GM21723 (cell line): ENCODE results near the gene NOL8.

Experiments used
- ATAC-seq: cut with Tn5 transposase; IDR thresholded peaks from one replicate; pipeline ENCODE4 v1.9.1; 2021; ENCODE audit warnings: mild to moderate bottlenecking, moderate library complexity; ENCODE audit not compliant: unreplicated experiment

NOL8 gene

GRCh38 chr9:92312887-92313623 is 12.1 kb downstream of the NOL8 start:
- ATAC-seq = no peak

GRCh38 chr9:92310562-92310961 is 14.6 kb downstream of the NOL8 start:
- ATAC-seq = no peak

- ATAC-seq = no peak
Observed at GRCh38 chr9:92308893-92309292, 16.3 kb downstream of the NOL8 start.

GRCh38 chr9:92300936-92301335 is 24.2 kb downstream of the NOL8 start:
- no peak for ATAC-seq

GRCh38 chr9:92299116-92299515 is 26.0 kb downstream of the NOL8 start:
- ATAC-seq = no peak

GRCh38 chr9:92298036-92298435 is 27.1 kb downstream of the NOL8 start:
- ATAC-seq = no peak

- no peak for ATAC-seq
Observed at GRCh38 chr9:92297611-92298010, 27.5 kb downstream of the NOL8 start.

- ATAC-seq = no peak
Observed at GRCh38 chr9:92295827-92296258, 29.3 kb downstream of the NOL8 start.

- ATAC-seq = no peak
Observed at GRCh38 chr9:92295240-92295790, 29.8 kb downstream of the NOL8 start.

GRCh38 chr9:92294297-92294676 is 30.9 kb downstream of the NOL8 start:
- ATAC-seq = no peak

- ATAC-seq = peak; percentile 93
Observed at GRCh38 chr9:92293452-92294296, 31.5 kb downstream of the NOL8 start, which contains the start of gene IARS1. Gene IARS1 (minus strand): TSS chr9:92293697. CDS start chr9:92289419, 4,278 bp downstream.

GRCh38 chr9:92293075-92293354 is 32.1 kb downstream of the NOL8 start:
- no peak for ATAC-seq

- no peak for ATAC-seq
Observed at GRCh38 chr9:92292338-92293074, 32.6 kb downstream of the NOL8 start.

GRCh38 chr9:92291577-92291976 is 33.6 kb downstream of the NOL8 start:
- ATAC-seq = no peak

GRCh38 chr9:92290785-92291429 is 34.2 kb downstream of the NOL8 start:
- no peak for ATAC-seq

GRCh38 chr9:92289708-92290390 is 35.3 kb downstream of the NOL8 start:
- no peak for ATAC-seq

- no peak for ATAC-seq
Observed at GRCh38 chr9:92279302-92279701, 45.8 kb downstream of the NOL8 start.

- no peak for ATAC-seq
Observed at GRCh38 chr9:92278110-92278509, 47.0 kb downstream of the NOL8 start.

- ATAC-seq = no peak
Observed at GRCh38 chr9:92276331-92277032, 48.7 kb downstream of the NOL8 start.

- ATAC-seq = no peak
Observed at GRCh38 chr9:92275541-92275940, 49.6 kb downstream of the NOL8 start.
